OCI-LY1 (cell line): ENCODE results near the gene SLC9A9.

Experiments
- H2AFZ ChIP-seq: fragments of 200-600 bp; sonication (generic), shearing (Covaris generic); 2 replicates; pipeline ENCODE4 v1.6.0; 2014; ENCODE audit warnings: antibody characterized with exemption, mild to moderate bottlenecking, low read length
- H3F3A ChIP-seq: fragments of 200-600 bp; sonication (generic), shearing (Covaris generic); 2 replicates; pipeline ENCODE4 v1.6.0; 2014; ENCODE audit warnings: mild to moderate bottlenecking, antibody characterized with exemption, low read length, moderate library complexity; ENCODE audit not compliant: insufficient read depth
- H3K27ac ChIP-seq: fragments of 200-600 bp; sonication (generic); 2 replicates; pipeline ENCODE4 v1.5.1; 2014; ENCODE audit warnings: low read length, mixed run types, mild to moderate bottlenecking, low read depth; ENCODE audit not compliant: poor library complexity, severe bottlenecking
- H3K27me3 ChIP-seq: fragments of 200-600 bp; sonication (generic); 2 replicates; pipeline ENCODE4 v1.6.0; 2014; ENCODE audit warnings: antibody characterized with exemption, mild to moderate bottlenecking, low read length, moderate library complexity; ENCODE audit not compliant: insufficient read depth
- H3K36me3 ChIP-seq: fragments of 200-600 bp; sonication (generic); 2 replicates; pipeline ENCODE4 v1.6.1; 2014; ENCODE audit warnings: mild to moderate bottlenecking, antibody characterized with exemption, low read length, moderate library complexity, mixed read lengths; ENCODE audit not compliant: insufficient read depth
- H3K4me1 ChIP-seq: fragments of 200-600 bp; sonication (generic); 2 replicates; pipeline ENCODE4 v1.5.1; 2014; ENCODE audit warnings: mild to moderate bottlenecking, low read length, moderate library complexity; ENCODE audit not compliant: insufficient read depth, severe bottlenecking
- H3K4me2 ChIP-seq: fragments of 200-600 bp; sonication (generic), shearing (Covaris generic); 2 replicates; pipeline ENCODE4 v1.6.1; 2014; ENCODE audit warnings: low read length
- H3K4me3 ChIP-seq: fragments of 200-600 bp; sonication (generic); 2 replicates; pipeline ENCODE4 v1.5.1; 2014; ENCODE audit warnings: low read length, low read depth, mild to moderate bottlenecking, mixed read lengths; ENCODE audit not compliant: poor library complexity, severe bottlenecking
- H3K79me2 ChIP-seq: fragments of 200-600 bp; shearing (Covaris generic); 2 replicates; pipeline ENCODE4 v1.6.1; 2016; ENCODE audit warnings: mixed run types, low read length, mixed read lengths; ENCODE audit not compliant: insufficient read depth
- H3K9ac ChIP-seq: fragments of 200-600 bp; sonication (generic), shearing (Covaris generic); 2 replicates; pipeline ENCODE4 v1.6.1; 2014; ENCODE audit warnings: mild to moderate bottlenecking, low read length, mixed read lengths
- H3K9me2 ChIP-seq: fragments of 200-600 bp; sonication (generic), shearing (Covaris generic); 2 replicates; pipeline ENCODE4 v1.6.1; 2014; ENCODE audit warnings: low read depth, mild to moderate bottlenecking, low read length, mixed read lengths
- H3K9me3 ChIP-seq: fragments of 200-600 bp; shearing (Covaris generic); 2 replicates; pipeline ENCODE4 v1.6.1; 2014; ENCODE audit warnings: low read length, mixed read lengths
- H4K20me1 ChIP-seq: fragments of 200-600 bp; sonication (generic), shearing (Covaris generic); 2 replicates; pipeline ENCODE4 v1.6.0; 2016; ENCODE audit warnings: mild to moderate bottlenecking, low read length; ENCODE audit not compliant: insufficient read depth
- EZH2 ChIP-seq: fragments of 200-600 bp; sonication (generic), shearing (Covaris generic); IDR thresholded peaks from 2 replicates; pipeline ENCODE4 v1.8.0; 2017; ENCODE audit warnings: borderline replicate concordance, mixed run types, mild to moderate bottlenecking, antibody characterized with exemption, low read length, moderate library complexity, mixed read lengths
- TF ChIP-seq, protein P1 (sequence below): fragments of 200-600 bp; sonication (generic), shearing (Covaris generic); IDR thresholded peaks from 2 replicates; pipeline ENCODE4 v1.5.1; 2017; ENCODE audit warnings: mild to moderate bottlenecking, antibody characterized with exemption, low read length, moderate library complexity, mixed read lengths

Gene SLC9A9

DNA sequence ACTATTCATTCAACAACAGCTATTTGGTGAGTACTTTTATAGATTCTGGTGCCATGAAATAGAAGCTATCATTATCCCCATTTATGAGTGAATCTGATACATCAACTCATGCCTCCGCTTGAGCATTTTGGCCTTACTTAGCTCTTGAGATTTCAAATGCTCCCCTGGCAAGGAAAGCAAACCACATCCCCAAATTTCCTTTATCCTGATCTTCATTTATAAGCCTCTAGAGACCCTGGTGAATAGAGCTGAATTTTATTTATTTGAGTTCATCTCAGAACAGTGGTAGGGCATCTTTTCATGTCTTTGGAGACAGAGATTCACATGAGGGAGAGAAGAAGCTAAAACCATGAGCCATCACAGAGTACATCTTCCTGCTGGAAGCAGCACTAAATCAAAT lies 317.2 kb downstream of the SLC9A9 start:
- H2AFZ ChIP-seq = no peak overlapping the region; the same call in 1 of the 2 replicates
- H3K4me3 ChIP-seq = no peak overlapping the region
- H3F3A ChIP-seq = no peaks in the 10 kb centered on the region
- no peak overlapping the region for H3K9ac ChIP-seq
- H3K36me3 ChIP-seq = no peaks in the 10 kb centered on the region
- H3K9me3 ChIP-seq = no peaks in the 10 kb centered on the region
- H3K4me1 ChIP-seq = peaks cover 79% of the 10 kb centered on the region
- no peaks in the 10 kb centered on the region for H3K27me3 ChIP-seq
- no peaks in the 10 kb centered on the region for H3K9me2 ChIP-seq
- H4K20me1 ChIP-seq = no peaks in the 10 kb centered on the region
- TF ChIP-seq, protein P1, sequence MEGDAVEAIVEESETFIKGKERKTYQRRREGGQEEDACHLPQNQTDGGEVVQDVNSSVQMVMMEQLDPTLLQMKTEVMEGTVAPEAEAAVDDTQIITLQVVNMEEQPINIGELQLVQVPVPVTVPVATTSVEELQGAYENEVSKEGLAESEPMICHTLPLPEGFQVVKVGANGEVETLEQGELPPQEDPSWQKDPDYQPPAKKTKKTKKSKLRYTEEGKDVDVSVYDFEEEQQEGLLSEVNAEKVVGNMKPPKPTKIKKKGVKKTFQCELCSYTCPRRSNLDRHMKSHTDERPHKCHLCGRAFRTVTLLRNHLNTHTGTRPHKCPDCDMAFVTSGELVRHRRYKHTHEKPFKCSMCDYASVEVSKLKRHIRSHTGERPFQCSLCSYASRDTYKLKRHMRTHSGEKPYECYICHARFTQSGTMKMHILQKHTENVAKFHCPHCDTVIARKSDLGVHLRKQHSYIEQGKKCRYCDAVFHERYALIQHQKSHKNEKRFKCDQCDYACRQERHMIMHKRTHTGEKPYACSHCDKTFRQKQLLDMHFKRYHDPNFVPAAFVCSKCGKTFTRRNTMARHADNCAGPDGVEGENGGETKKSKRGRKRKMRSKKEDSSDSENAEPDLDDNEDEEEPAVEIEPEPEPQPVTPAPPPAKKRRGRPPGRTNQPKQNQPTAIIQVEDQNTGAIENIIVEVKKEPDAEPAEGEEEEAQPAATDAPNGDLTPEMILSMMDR = no peak
- no peak for TF ChIP-seq EZH2
- no peak overlapping the region for H3K4me2 ChIP-seq
- no peaks in the 10 kb centered on the region for H3K79me2 ChIP-seq
- H3K27ac ChIP-seq = peak overlapping the region; percentile 11

DNA sequence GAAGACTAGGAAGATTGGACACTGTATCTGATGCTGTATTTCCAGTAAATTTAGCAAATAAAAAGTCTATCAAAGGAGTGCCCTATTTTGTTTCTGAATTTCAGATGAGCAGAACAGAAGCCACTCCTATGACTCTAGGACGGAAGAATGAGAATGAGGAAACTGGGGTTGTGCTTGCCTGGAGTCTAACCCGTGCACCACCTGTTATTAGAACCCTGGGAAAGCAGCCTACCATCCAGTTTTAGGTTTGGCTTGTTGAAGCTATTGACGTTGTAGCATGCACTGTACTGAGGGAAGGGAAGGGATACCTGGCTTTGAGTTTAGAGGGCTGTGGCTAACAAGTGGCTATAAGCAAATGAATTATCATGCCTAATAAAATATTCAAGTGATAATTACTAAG lies 318.5 kb downstream of the SLC9A9 start:
- Histone ChIP-seq H3K79me2 (no peaks in the 10 kb centered on the region), H3F3A (no peaks in the 10 kb centered on the region), H3K4me3 (no peak overlapping the region), H3K9ac (no peak overlapping the region), H3K36me3 (no peaks in the 10 kb centered on the region), H3K27ac (no peak overlapping the region), H3K9me3 (no peaks in the 10 kb centered on the region), H2AFZ (0 out of 2 replicates have a peak overlapping the region, but pooled peaks have one; percentile 59), H3K9me2 (no peaks in the 10 kb centered on the region), H4K20me1 (no peaks in the 10 kb centered on the region), H3K27me3 (no peaks in the 10 kb centered on the region), H3K4me2 (no peak overlapping the region), H3K4me1 (peaks cover 68% of the 10 kb centered on the region)
- TF ChIP-seq, protein P1 = no peak

DNA sequence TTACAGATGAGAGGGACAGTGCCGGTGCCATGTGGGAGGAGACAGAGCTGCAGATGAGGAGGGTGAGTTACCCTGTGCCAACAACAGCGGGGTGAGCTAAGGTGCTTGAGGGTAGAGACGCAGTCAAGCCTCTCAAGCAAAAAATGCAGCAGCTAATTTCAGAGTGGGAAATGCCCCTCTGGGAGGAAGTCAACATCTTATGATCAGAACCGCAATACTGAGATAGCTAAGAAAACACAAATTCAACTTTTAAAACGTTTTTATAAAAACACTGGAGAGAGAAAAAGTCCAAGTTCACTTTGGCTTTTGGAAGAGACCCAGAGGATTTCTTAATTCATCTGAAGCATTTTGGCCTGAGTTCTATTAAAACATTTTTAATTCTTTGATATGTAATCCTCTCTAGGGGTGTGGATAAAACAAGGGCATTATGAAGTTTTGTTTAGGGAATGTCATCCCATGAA lies 319.2 kb downstream of the SLC9A9 start:
- no peaks in the 10 kb centered on the region for H3K9me2 ChIP-seq
- no peak overlapping the region for H3K4me3 ChIP-seq
- H3K27me3 ChIP-seq = no peaks in the 10 kb centered on the region
- H2AFZ ChIP-seq = no peak overlapping the region
- TF ChIP-seq EZH2 = no peak
- TF ChIP-seq, protein P1 = no peak
- no peak overlapping the region for H3K9ac ChIP-seq
- H3K79me2 ChIP-seq = no peaks in the 10 kb centered on the region
- peak overlapping the region; percentile 34 for H3K27ac ChIP-seq
- no peaks in the 10 kb centered on the region for H3K9me3 ChIP-seq
- H3K36me3 ChIP-seq = no peaks in the 10 kb centered on the region
- peak overlapping the region; percentile 32 for H3K4me2 ChIP-seq
- H4K20me1 ChIP-seq = no peaks in the 10 kb centered on the region
- H3F3A ChIP-seq = no peaks in the 10 kb centered on the region
- peaks cover 67% of the 10 kb centered on the region for H3K4me1 ChIP-seq
